Coronary artery (tissue), 2 donors: ENCODE measurements around the gene CDH16.

Experiments
- DNase-seq: peaks from one replicate; pipeline ENCODE4 v3.0.0-alpha.2; 2017; ENCODE audit warnings: low spot score
- H3K27ac ChIP-seq, 2 donors: fragments of 200-600 bp; sonication (generic); one replicate each; pipeline ENCODE4 v1.5.1; 2016 to 2019
- H3K4me3 ChIP-seq: fragments of 200-600 bp; sonication (generic); 2 replicates; pipeline ENCODE4 v1.5.1; 2016; ENCODE audit warnings: mild to moderate bottlenecking, moderate library complexity
- TF ChIP-seq, protein P1 (sequence below): fragments of 200-600 bp; sonication (generic); IDR thresholded peaks from one replicate; pipeline ENCODE4 v1.5.1; 2019; ENCODE audit warnings: antibody characterized with exemption

The CDH16 gene

GRCh38 chr16:66914541-66914940 is 4.1 kb downstream of the CDH16 start:
- TF ChIP-seq, protein P1, sequence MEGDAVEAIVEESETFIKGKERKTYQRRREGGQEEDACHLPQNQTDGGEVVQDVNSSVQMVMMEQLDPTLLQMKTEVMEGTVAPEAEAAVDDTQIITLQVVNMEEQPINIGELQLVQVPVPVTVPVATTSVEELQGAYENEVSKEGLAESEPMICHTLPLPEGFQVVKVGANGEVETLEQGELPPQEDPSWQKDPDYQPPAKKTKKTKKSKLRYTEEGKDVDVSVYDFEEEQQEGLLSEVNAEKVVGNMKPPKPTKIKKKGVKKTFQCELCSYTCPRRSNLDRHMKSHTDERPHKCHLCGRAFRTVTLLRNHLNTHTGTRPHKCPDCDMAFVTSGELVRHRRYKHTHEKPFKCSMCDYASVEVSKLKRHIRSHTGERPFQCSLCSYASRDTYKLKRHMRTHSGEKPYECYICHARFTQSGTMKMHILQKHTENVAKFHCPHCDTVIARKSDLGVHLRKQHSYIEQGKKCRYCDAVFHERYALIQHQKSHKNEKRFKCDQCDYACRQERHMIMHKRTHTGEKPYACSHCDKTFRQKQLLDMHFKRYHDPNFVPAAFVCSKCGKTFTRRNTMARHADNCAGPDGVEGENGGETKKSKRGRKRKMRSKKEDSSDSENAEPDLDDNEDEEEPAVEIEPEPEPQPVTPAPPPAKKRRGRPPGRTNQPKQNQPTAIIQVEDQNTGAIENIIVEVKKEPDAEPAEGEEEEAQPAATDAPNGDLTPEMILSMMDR = no peak
- no peak for DNase-seq
- Histone ChIP-seq H3K27ac (no peak overlapping the region), H3K4me3 (no peak overlapping the region)

GRCh38 chr16:66913711-66914110 is 5.0 kb downstream of the CDH16 start:
- H3K27ac ChIP-seq = no peak overlapping the region
- no peak for DNase-seq
- TF ChIP-seq, protein P1 = no peak
- H3K4me3 ChIP-seq = no peak overlapping the region

- no peak for DNase-seq
These were observed 5.6 kb downstream of the CDH16 start for GRCh38 chr16:66913081-66913480.

GRCh38 chr16:66911801-66912200 is 6.9 kb downstream of the CDH16 start:
- Histone ChIP-seq H3K4me3 (no peak overlapping the region), H3K27ac (no peak overlapping the region)
- DNase-seq = no peak
- TF ChIP-seq, protein P1 = no peak

More at GRCh38 chr16:66913081-66913480, 5.6 kb downstream of the CDH16 start:
- no peak overlapping the region for H3K27ac ChIP-seq
- no peak overlapping the region for H3K4me3 ChIP-seq
- TF ChIP-seq, protein P1 = no peak

GRCh38 chr16:66911112-66911511 is 7.6 kb downstream of the CDH16 start:
- no peak for DNase-seq
- no peak overlapping the region for H3K27ac ChIP-seq
- H3K4me3 ChIP-seq = no peak overlapping the region
- TF ChIP-seq, protein P1 = no peak

GRCh38 chr16:66910175-66910940 is 8.3 kb downstream of the CDH16 start:
- no peak for DNase-seq

More at GRCh38 chr16:66910175-66910940, 8.3 kb downstream of the CDH16 start:
- TF ChIP-seq, protein P1 = no peak
- Histone ChIP-seq H3K4me3 (no peak overlapping the region), H3K27ac (no peak overlapping the region)
